ENCODE results near the gene ARL8B.

ARL8B gene

GRCh38 chr3:5160940-5161858 lies 39.1 kb downstream of the ARL8B start:
- Histone ChIP-seq H2AFZ (no peak overlapping the region), H3K9ac (no peak overlapping the region), H3K4me3 (ENCODE audit: low read depth, low read length) (no peak overlapping the region), H3K4me2 (ENCODE audit: low read length) (no peak overlapping the region), H3K79me2 (peaks cover 39% of the 10 kb centered on the region), H3K36me3 (ENCODE audit: control insufficient read depth, insufficient read depth, low read length) (no peaks in the 10 kb centered on the region), H3K9me3 (ENCODE audit: control insufficient read depth, low read length) (no peaks in the 10 kb centered on the region), H3K27ac (no peak overlapping the region), H3K27me3 (ENCODE audit: control insufficient read depth, insufficient read depth, low read length) (no peaks in the 10 kb centered on the region), H3K4me1 (peaks cover 8% of the 10 kb centered on the region)
- no peak for TF ChIP-seq CTCF (IDR thresholded peaks at IDR 0.05)

GRCh38 chr3:5162102-5162501 lies 40.0 kb downstream of the ARL8B start:
- H3K27ac ChIP-seq: no peak overlapping the region

GRCh38 chr3:5165698-5166097 lies 43.6 kb downstream of the ARL8B start:
- H3K9me3 ChIP-seq (ENCODE audit: control insufficient read depth, low read length): no peaks in the 10 kb centered on the region
- no peak overlapping the region for H3K9ac ChIP-seq
- no peak overlapping the region for H3K27ac ChIP-seq
- TF ChIP-seq CTCF (IDR thresholded peaks at IDR 0.05): no peak
- H3K36me3 ChIP-seq (ENCODE audit: control insufficient read depth, insufficient read depth, low read length): no peaks in the 10 kb centered on the region
- H3K4me3 ChIP-seq (ENCODE audit: low read depth, low read length): no peak overlapping the region
- H2AFZ ChIP-seq: no peak overlapping the region
- no peaks in the 10 kb centered on the region for H3K27me3 ChIP-seq (ENCODE audit: control insufficient read depth, insufficient read depth, low read length)
- H3K4me1 ChIP-seq: peaks cover 8% of the 10 kb centered on the region
- peaks cover 15% of the 10 kb centered on the region for H3K79me2 ChIP-seq
- no peak overlapping the region for H3K4me2 ChIP-seq (ENCODE audit: low read length)

More at GRCh38 chr3:5162102-5162501, 40.0 kb downstream of the ARL8B start:
- Histone ChIP-seq H3K4me2 (ENCODE audit: low read length) (no peak overlapping the region), H3K9ac (no peak overlapping the region), H3K27me3 (ENCODE audit: control insufficient read depth, insufficient read depth, low read length) (no peaks in the 10 kb centered on the region), H3K9me3 (ENCODE audit: control insufficient read depth, low read length) (no peaks in the 10 kb centered on the region), H2AFZ (no peak overlapping the region), H3K79me2 (peaks cover 31% of the 10 kb centered on the region), H3K4me3 (ENCODE audit: low read depth, low read length) (no peak overlapping the region), H3K4me1 (peaks cover 8% of the 10 kb centered on the region), H3K36me3 (ENCODE audit: control insufficient read depth, insufficient read depth, low read length) (no peaks in the 10 kb centered on the region)
- TF ChIP-seq CTCF (IDR thresholded peaks at IDR 0.05): no peak

GRCh38 chr3:5166846-5167245 lies 44.8 kb downstream of the ARL8B start:
- Histone ChIP-seq H3K9ac (no peak overlapping the region), H3K4me3 (ENCODE audit: low read depth, low read length) (no peak overlapping the region), H3K4me1 (peaks cover 4% of the 10 kb centered on the region), H3K79me2 (peaks cover 8% of the 10 kb centered on the region), H3K27ac (no peak overlapping the region), H3K27me3 (ENCODE audit: control insufficient read depth, insufficient read depth, low read length) (no peaks in the 10 kb centered on the region), H3K9me3 (ENCODE audit: control insufficient read depth, low read length) (no peaks in the 10 kb centered on the region), H3K4me2 (ENCODE audit: low read length) (no peak overlapping the region), H2AFZ (no peak overlapping the region), H3K36me3 (ENCODE audit: control insufficient read depth, insufficient read depth, low read length) (no peaks in the 10 kb centered on the region)
- TF ChIP-seq CTCF (IDR thresholded peaks at IDR 0.05): no peak

- no peaks in the 10 kb centered on the region for H3K4me1 ChIP-seq
- no peaks in the 10 kb centered on the region for H3K9me3 ChIP-seq (ENCODE audit: control insufficient read depth, low read length)
- H3K36me3 ChIP-seq (ENCODE audit: control insufficient read depth, insufficient read depth, low read length): no peaks in the 10 kb centered on the region
These were observed 46.0 kb downstream of the ARL8B start for GRCh38 chr3:5168110-5168509.

More at GRCh38 chr3:5168110-5168509, 46.0 kb downstream of the ARL8B start:
- no peak overlapping the region for H2AFZ ChIP-seq
- H3K27me3 ChIP-seq (ENCODE audit: control insufficient read depth, insufficient read depth, low read length): no peaks in the 10 kb centered on the region
- H3K9ac ChIP-seq: no peak overlapping the region
- H3K27ac ChIP-seq: no peak overlapping the region
- no peak for TF ChIP-seq CTCF (IDR thresholded peaks at IDR 0.05)
- no peak overlapping the region for H3K4me2 ChIP-seq (ENCODE audit: low read length)
- peaks cover 5% of the 10 kb centered on the region for H3K79me2 ChIP-seq
- H3K4me3 ChIP-seq (ENCODE audit: low read depth, low read length): no peak overlapping the region

Measured in parathyroid adenoma (tissue), 2 donors.